Mucosa of descending colon (tissue), 3 donors: ENCODE results near the gene HNRNPL. TPM values are rescaled to one million over a fixed set of nuclear protein-coding genes. Genes with fewer than 3 reads are reported as not detected.

Experiments
- ATAC-seq: fragments of 200-7000 bp; cut with Tn5 transposase; one replicate; pipeline ENCODE4 v1.9.1; 2020; ENCODE audit warnings: mild to moderate bottlenecking, moderate library complexity
- DNase-seq, 3 donors: peaks; one replicate each; pipeline ENCODE4 v3.0.0-alpha.2; 2020
- H3K36me3 ChIP-seq: fragments of 200-600 bp; one replicate; pipeline ENCODE4 v1.8.0; 2021; ENCODE audit warnings: low read depth, mild to moderate bottlenecking
- H3K4me1 ChIP-seq: fragments of 200-600 bp; one replicate; pipeline ENCODE4 v1.8.0; 2021; ENCODE audit warnings: low read depth, mild to moderate bottlenecking
- H3K4me3 ChIP-seq: fragments of 200-600 bp; one replicate; pipeline ENCODE4 v1.8.0; 2021; ENCODE audit warnings: mild to moderate bottlenecking
- H3K9me3 ChIP-seq: fragments of 200-600 bp; one replicate; pipeline ENCODE4 v1.8.0; 2021; ENCODE audit warnings: mild to moderate bottlenecking
- CTCF ChIP-seq: fragments of 200-600 bp; IDR thresholded peaks from one replicate; pipeline ENCODE4 v1.8.0; 2022; ENCODE audit warnings: antibody characterized with exemption, mild to moderate bottlenecking
- intact Hi-C, 2 donors: fragments of 100-400 bp; cut with DNase I in 1 of 2; cut with micrococcal nuclease in 1 of 2; formaldehyde crosslinking; loops; one replicate each; pipeline versions ENCODE4 v1.11.0 to v1.11.1; 2022; cut with DNase I, micrococcal nuclease
- total RNA-seq, 3 donors: library from RNA; stranded (reverse); fragmentation: NEBNext Ultra II Directional in 2 of 3; extraction: Animal tissue kit (Norgen Biotek cat#: 25700) in 2 of 3; gene quantifications; one replicate each; pipeline versions ENCODE4 v1.2.1 to v1.2.4, GENCODE V29; 2021 to 2023
- donor health status: DM: no; HTN: no; CAD: no; lungs with moderate emphysema.
- donor health status: DM: no; HTN: no; CAD: no.
- donor health status: DM: no; HTN: yes; CAD: no.

Gene HNRNPL
- total RNA-seq, 3 donors from 2014 or later: 267 to 317 (median 292) TPM

- TF ChIP-seq CTCF: no peak
- DNase-seq (no peak), ATAC-seq (no peak)
- no peaks in the 10 kb centered on the region for H3K36me3 ChIP-seq
- no peak overlapping the region for H3K4me3 ChIP-seq
- intact Hi-C loops: no loop called here
- no peaks in the 10 kb centered on the region for H3K9me3 ChIP-seq
- peaks cover 11% of the 10 kb centered on the region for H3K4me1 ChIP-seq
Measured at GRCh38 chr19:38853214-38853613, 3.4 kb upstream of the HNRNPL start.

- H3K36me3 ChIP-seq: no peaks in the 10 kb centered on the region
- intact Hi-C loops: no loop called here
- H3K4me3 ChIP-seq: peak overlapping the region; percentile 44
- ATAC-seq (no peak), DNase-seq (peak; percentile 73 to 83 (median 81))
- TF ChIP-seq CTCF: no peak
- H3K9me3 ChIP-seq: no peaks in the 10 kb centered on the region
- H3K4me1 ChIP-seq: peaks cover 19% of the 10 kb centered on the region
Measured at GRCh38 chr19:38852231-38853044, 2.7 kb upstream of the HNRNPL start.

GRCh38 chr19:38851622-38852230 lies 1.9 kb upstream of the HNRNPL start:
- TF ChIP-seq CTCF: no peak
- DNase-seq (peak; percentile 96 to 97 (median 97)), ATAC-seq (peak; percentile 62)
- Histone ChIP-seq H3K36me3 (peaks cover 4% of the 10 kb centered on the region), H3K9me3 (no peaks in the 10 kb centered on the region), H3K4me3 (peak overlapping the region; percentile 44), H3K4me1 (peaks cover 24% of the 10 kb centered on the region)
- intact Hi-C loops: no loop called here

GRCh38 chr19:38850976-38851621 lies 1.3 kb upstream of the HNRNPL start:
- TF ChIP-seq CTCF: no peak
- H3K36me3 ChIP-seq: peaks cover 10% of the 10 kb centered on the region
- peaks cover 26% of the 10 kb centered on the region for H3K4me1 ChIP-seq
- DNase-seq (peak; percentile 59 to 81 (median 68)), ATAC-seq (no peak)
- peak overlapping the region; percentile 44 for H3K4me3 ChIP-seq
- intact Hi-C loops: no loop called here
- no peaks in the 10 kb centered on the region for H3K9me3 ChIP-seq

GRCh38 chr19:38850436-38850975 lies 720 bp upstream of the HNRNPL start:
- intact Hi-C loops: no loop called here
- Histone ChIP-seq H3K4me3 (peak overlapping the region; percentile 90), H3K9me3 (no peaks in the 10 kb centered on the region), H3K36me3 (peaks cover 12% of the 10 kb centered on the region), H3K4me1 (peaks cover 27% of the 10 kb centered on the region)
- ATAC-seq (peak; percentile 78), DNase-seq (peak in 2 of 3 donors; percentile 99 to 100)
- peak; percentile 7 for TF ChIP-seq CTCF
